Measurements from ENCODE around the gene CDH23.

CDH23 gene

GRCh38 chr10:71842422-71842821 lies 445.7 kb downstream of the CDH23 start:
- TF ChIP-seq ZC3H10 (CRISPR knock-in tag; IDR thresholded peaks at IDR 0.05), result no peak
- no peak for TF ChIP-seq ZNF8 (CRISPR knock-in tag; IDR thresholded peaks at IDR 0.05)
- TF ChIP-seq TCF4 (CRISPR knock-in tag; IDR thresholded peaks at IDR 0.05; ENCODE audit: borderline replicate concordance), result no peak
- no peak for TF ChIP-seq BACH2 (CRISPR knock-in tag; IDR thresholded peaks at IDR 0.05; ENCODE audit: borderline replicate concordance)
- no peak for TF ChIP-seq ZNF565 (CRISPR knock-in tag; conservative IDR thresholded peaks at IDR 0.05; ENCODE audit: low read depth)
- TF ChIP-seq ESRRG (CRISPR knock-in tag; IDR thresholded peaks at IDR 0.05), result no peak
- no peak for TF ChIP-seq ZFP3 (CRISPR knock-in tag; IDR thresholded peaks at IDR 0.05)
- TF ChIP-seq GLIS3 (CRISPR knock-in tag; IDR thresholded peaks at IDR 0.05), result no peak
- no peak for TF ChIP-seq ISL1 (CRISPR knock-in tag; IDR thresholded peaks at IDR 0.05)
- TF ChIP-seq ZNF70 (CRISPR knock-in tag; IDR thresholded peaks at IDR 0.05), result no peak
- TF ChIP-seq OSR1 (CRISPR knock-in tag; IDR thresholded peaks at IDR 0.05), result no peak
- TF ChIP-seq CSRNP3 (CRISPR knock-in tag; IDR thresholded peaks at IDR 0.05), result no peak
- TF ChIP-seq POU6F1 (CRISPR knock-in tag; IDR thresholded peaks at IDR 0.05; ENCODE audit: borderline replicate concordance, low read depth), result no peak
- TF ChIP-seq RARB (CRISPR knock-in tag; IDR thresholded peaks at IDR 0.05), result no peak
- no peak for TF ChIP-seq TOX (CRISPR knock-in tag; IDR thresholded peaks at IDR 0.05; ENCODE audit: borderline replicate concordance)
- TF ChIP-seq PPARA (CRISPR knock-in tag; IDR thresholded peaks at IDR 0.05; ENCODE audit: borderline replicate concordance), result no peak
- no peak for TF ChIP-seq PATZ1 (CRISPR knock-in tag; IDR thresholded peaks at IDR 0.05; ENCODE audit: borderline replicate concordance)
- TF ChIP-seq TSHZ2 (CRISPR knock-in tag; IDR thresholded peaks at IDR 0.05), result no peak
- no peak for TF ChIP-seq CREB5 (CRISPR knock-in tag; IDR thresholded peaks at IDR 0.05; ENCODE audit: low read depth)
- no peak for TF ChIP-seq ZFP30 (CRISPR knock-in tag; IDR thresholded peaks at IDR 0.05)
- no peak for ATAC-seq

GRCh38 chr10:71842856-71843686 lies 446.4 kb downstream of the CDH23 start:
- ATAC-seq, result no peak
- no peak for TF ChIP-seq POU6F1 (CRISPR knock-in tag; IDR thresholded peaks at IDR 0.05; ENCODE audit: borderline replicate concordance, low read depth)
